ENCODE results near the gene DDHD1.

DDHD1 gene

GRCh38 chr14:53032838-53033390, 120.2 kb downstream of the DDHD1 start:
- H3K36me3 ChIP-seq (ENCODE audit: low read depth): no peaks in the 10 kb centered on the region

DNA sequence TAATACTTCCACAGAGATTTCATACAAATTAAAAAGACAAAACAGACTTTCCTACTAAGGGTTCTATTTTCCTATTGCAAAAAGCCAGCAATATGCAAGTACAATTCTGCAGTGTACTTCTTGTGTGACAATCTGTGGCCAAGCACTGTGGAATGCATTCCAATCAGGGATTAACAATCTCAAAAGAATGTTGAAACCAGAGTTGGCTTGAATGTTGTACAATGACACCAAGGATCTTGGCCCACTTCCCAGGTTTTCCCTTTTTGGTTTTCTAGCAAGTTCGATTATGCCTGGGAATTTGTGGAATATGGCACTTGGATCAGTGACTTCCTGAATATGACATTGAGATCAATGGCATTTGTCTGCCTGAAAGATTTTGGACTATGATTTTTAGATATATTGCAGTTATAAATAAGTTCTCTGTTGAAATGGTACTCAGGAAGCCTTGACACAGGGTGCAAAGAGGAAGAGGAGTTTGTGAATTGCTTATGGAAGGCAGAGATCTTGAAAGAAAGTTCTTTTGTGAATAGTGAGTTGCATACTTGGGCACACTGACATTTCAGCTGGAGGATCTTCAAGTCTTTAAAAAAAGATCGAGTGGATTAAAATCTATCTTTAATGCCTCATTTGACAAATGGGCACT, 120.8 kb downstream of the DDHD1 start:
- H3K27me3 ChIP-seq (ENCODE audit: insufficient read depth, poor library complexity, severe bottlenecking): no peaks in the 10 kb centered on the region
- peaks cover 16% of the 10 kb centered on the region for H3K4me1 ChIP-seq (ENCODE audit: insufficient read depth, poor library complexity, severe bottlenecking)
- H3K4me3 ChIP-seq (ENCODE audit: severe bottlenecking): no peak overlapping the region
- TF ChIP-seq CTCF (IDR thresholded peaks at IDR 0.05; ENCODE audit: poor library complexity, severe bottlenecking): no peak
- no peaks in the 10 kb centered on the region for H3K9me3 ChIP-seq (ENCODE audit: severe bottlenecking)
- peak; percentile 73 for ATAC-seq (ENCODE audit: low read depth)
- peak overlapping the region; percentile 35 for H3K27ac ChIP-seq (ENCODE audit: poor library complexity, severe bottlenecking)
- no peaks in the 10 kb centered on the region for H3K36me3 ChIP-seq (ENCODE audit: low read depth)
- DNase-seq (ENCODE audit: low spot score): no peak

More at GRCh38 chr14:53032838-53033390, 120.2 kb downstream of the DDHD1 start:
- TF ChIP-seq CTCF (IDR thresholded peaks at IDR 0.05; ENCODE audit: poor library complexity, severe bottlenecking): no peak
- Histone ChIP-seq H3K9me3 (ENCODE audit: severe bottlenecking) (no peaks in the 10 kb centered on the region), H3K27ac (ENCODE audit: poor library complexity, severe bottlenecking) (peak overlapping the region; percentile 35), H3K4me3 (ENCODE audit: severe bottlenecking) (no peak overlapping the region), H3K27me3 (ENCODE audit: insufficient read depth, poor library complexity, severe bottlenecking) (no peaks in the 10 kb centered on the region), H3K4me1 (ENCODE audit: insufficient read depth, poor library complexity, severe bottlenecking) (peaks cover 16% of the 10 kb centered on the region)
- no peak for DNase-seq (ENCODE audit: low spot score)
- ATAC-seq (ENCODE audit: low read depth): peak; percentile 43; the same call in 1 of the 3 replicates

DNA sequence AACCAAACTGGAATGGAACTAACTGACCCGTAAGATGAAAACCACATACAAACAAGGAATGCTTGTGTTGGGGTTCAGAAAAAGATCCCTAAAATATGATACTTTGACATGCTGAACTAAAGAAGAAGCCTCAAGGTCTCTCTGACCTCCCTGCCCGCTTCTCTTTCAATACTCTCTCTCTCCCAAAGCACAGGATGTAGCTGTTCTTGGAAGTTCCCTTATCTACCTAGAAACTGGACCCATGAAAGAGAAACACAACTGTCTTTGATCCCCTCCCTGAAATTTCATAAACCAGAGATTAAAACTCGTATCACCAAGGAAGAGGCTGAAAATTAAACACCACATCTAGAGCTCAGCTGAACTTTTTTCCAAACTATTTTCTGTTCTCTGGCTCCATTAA, 125.6 kb downstream of the DDHD1 start:
- no peak for TF ChIP-seq CTCF (IDR thresholded peaks at IDR 0.05; ENCODE audit: poor library complexity, severe bottlenecking)
- Histone ChIP-seq H3K4me1 (ENCODE audit: insufficient read depth, poor library complexity, severe bottlenecking) (peaks cover 8% of the 10 kb centered on the region), H3K36me3 (ENCODE audit: low read depth) (no peaks in the 10 kb centered on the region), H3K4me3 (ENCODE audit: severe bottlenecking) (no peak overlapping the region), H3K27ac (ENCODE audit: poor library complexity, severe bottlenecking) (no peak overlapping the region), H3K9me3 (ENCODE audit: severe bottlenecking) (no peaks in the 10 kb centered on the region), H3K27me3 (ENCODE audit: insufficient read depth, poor library complexity, severe bottlenecking) (no peaks in the 10 kb centered on the region)
- DNase-seq (ENCODE audit: low spot score) (no peak), ATAC-seq (ENCODE audit: low read depth) (no peak)

- no peaks in the 10 kb centered on the region for H3K36me3 ChIP-seq (ENCODE audit: low read depth)
- no peaks in the 10 kb centered on the region for H3K27me3 ChIP-seq (ENCODE audit: insufficient read depth, poor library complexity, severe bottlenecking)
- no peak for TF ChIP-seq CTCF (IDR thresholded peaks at IDR 0.05; ENCODE audit: poor library complexity, severe bottlenecking)
- peaks cover 3% of the 10 kb centered on the region for H3K4me1 ChIP-seq (ENCODE audit: insufficient read depth, poor library complexity, severe bottlenecking)
- ATAC-seq (ENCODE audit: low read depth) (no peak), DNase-seq (ENCODE audit: low spot score) (no peak)
- H3K4me3 ChIP-seq (ENCODE audit: severe bottlenecking): no peak overlapping the region
- H3K9me3 ChIP-seq (ENCODE audit: severe bottlenecking): no peaks in the 10 kb centered on the region
- H3K27ac ChIP-seq (ENCODE audit: poor library complexity, severe bottlenecking): no peak overlapping the region
Measured at GRCh38 chr14:53027041-53027440, 126.1 kb downstream of the DDHD1 start.

GRCh38 chr14:53023325-53023724, 129.8 kb downstream of the DDHD1 start:
- TF ChIP-seq CTCF (IDR thresholded peaks at IDR 0.05; ENCODE audit: poor library complexity, severe bottlenecking): no peak
- no peak for ATAC-seq (ENCODE audit: low read depth)

More at GRCh38 chr14:53023325-53023724, 129.8 kb downstream of the DDHD1 start:
- H3K4me1 ChIP-seq (ENCODE audit: insufficient read depth, poor library complexity, severe bottlenecking): no peaks in the 10 kb centered on the region
- H3K9me3 ChIP-seq (ENCODE audit: severe bottlenecking): no peaks in the 10 kb centered on the region
- no peak overlapping the region for H3K27ac ChIP-seq (ENCODE audit: poor library complexity, severe bottlenecking)
- H3K36me3 ChIP-seq (ENCODE audit: low read depth): no peaks in the 10 kb centered on the region
- H3K27me3 ChIP-seq (ENCODE audit: insufficient read depth, poor library complexity, severe bottlenecking): no peaks in the 10 kb centered on the region
- no peak for DNase-seq (ENCODE audit: low spot score)
- no peak overlapping the region for H3K4me3 ChIP-seq (ENCODE audit: severe bottlenecking)

Measured in RWPE2 (cell line).